ENCODE data around the gene DPEP2NB.
"Not testable (repeated sequence)": the region's sequence is repeated elsewhere in the genome, so short reads cannot be mapped to it uniquely, and the experiment has no call there.

DPEP2NB gene

GRCh38 chr16:68000450-68000849 is 15.3 kb downstream of the DPEP2NB start:
- H3K9me3 Mint-ChIP-seq, result no peaks in the 10 kb centered on the region
- H3K27me3 Mint-ChIP-seq, result no peaks in the 10 kb centered on the region
- peak overlapping the region; percentile 98 for H3K27ac Mint-ChIP-seq
- peak overlapping the region; percentile 76 for H3K4me3 Mint-ChIP-seq
- H3K4me1 Mint-ChIP-seq (ENCODE audit: low read depth), result peaks cover 63% of the 10 kb centered on the region
- intact Hi-C loops (cut with micrococcal nuclease), result loop anchor here (2.0 kb wide), 1 partner anchor 22 kb away; the partner anchor contains the start of genes DDX28 and DUS2
- peaks cover 35% of the 10 kb centered on the region for H3K36me3 Mint-ChIP-seq (ENCODE audit: low read depth)

DNA sequence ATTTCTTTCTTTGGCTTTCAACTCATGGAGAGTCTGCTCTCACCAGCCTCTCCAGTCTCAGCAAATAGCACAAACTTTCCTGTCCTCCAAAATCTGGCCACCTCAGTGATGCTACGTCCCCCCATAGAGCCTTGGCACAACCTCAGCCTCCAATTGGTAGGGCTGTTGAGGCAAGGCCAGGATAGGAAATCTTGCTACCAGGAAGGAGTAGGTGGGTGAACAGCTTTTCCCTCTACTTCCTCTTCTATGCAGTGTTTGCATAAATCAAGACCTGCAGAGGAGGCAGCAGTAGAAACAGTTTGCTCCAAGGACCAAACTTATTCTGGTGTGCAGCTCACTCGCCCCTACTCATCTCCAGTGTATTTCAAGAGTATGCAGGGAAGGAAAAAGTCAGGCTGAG is 15.7 kb downstream of the DPEP2NB start:
- Mint-ChIP-seq H3K36me3 (ENCODE audit: low read depth) (peaks cover 39% of the 10 kb centered on the region), H3K9me3 (no peaks in the 10 kb centered on the region), H3K4me3 (peak overlapping the region; percentile 76), H3K27me3 (no peaks in the 10 kb centered on the region), H3K27ac (peak overlapping the region; percentile 98), H3K4me1 (ENCODE audit: low read depth) (peaks cover 63% of the 10 kb centered on the region)
- intact Hi-C loops (cut with micrococcal nuclease), result loop anchor here (2.0 kb wide), 1 partner anchor 23 kb away; the partner anchor contains the start of genes DDX28 and DUS2

- H3K27ac Mint-ChIP-seq, result peak within 1 kb of the TSS; percentile 98
- H3K9me3 Mint-ChIP-seq; intact Hi-C loops (cut with micrococcal nuclease); H3K27me3 Mint-ChIP-seq: not testable (repeated sequence)
- peak within 1 kb of the TSS; percentile 76 for H3K4me3 Mint-ChIP-seq
- peaks cover 65% of the 10 kb centered on the region for H3K4me1 Mint-ChIP-seq (ENCODE audit: low read depth)
- H3K36me3 Mint-ChIP-seq (ENCODE audit: low read depth), result peaks cover 39% of the 10 kb centered on the region
Measured at GRCh38 chr16:67998779-67999688, 16.7 kb downstream of the DPEP2NB start, which contains the start of gene DPEP2. DPEP2 (minus strand) TSS chr16:67999484; CDS start chr16:67993212, 6,272 bp downstream.

GRCh38 chr16:67998231-67998778 is 17.4 kb downstream of the DPEP2NB start:
- Mint-ChIP-seq H3K36me3 (ENCODE audit: low read depth) (peaks cover 39% of the 10 kb centered on the region), H3K4me1 (ENCODE audit: low read depth) (peaks cover 72% of the 10 kb centered on the region), H3K4me3 (peak overlapping the region; percentile 76), H3K27ac (peak overlapping the region; percentile 98)
- H3K9me3 Mint-ChIP-seq; intact Hi-C loops (cut with micrococcal nuclease); H3K27me3 Mint-ChIP-seq: not testable (repeated sequence)

GRCh38 chr16:67996666-67997065 is 19.0 kb downstream of the DPEP2NB start:
- peak overlapping the region; percentile 99 for H3K27ac Mint-ChIP-seq
- peaks cover 81% of the 10 kb centered on the region for H3K4me1 Mint-ChIP-seq (ENCODE audit: low read depth)
- intact Hi-C loops (cut with micrococcal nuclease), result no loop called here
- no peak overlapping the region for H3K4me3 Mint-ChIP-seq
- no peaks in the 10 kb centered on the region for H3K27me3 Mint-ChIP-seq
- peaks cover 53% of the 10 kb centered on the region for H3K36me3 Mint-ChIP-seq (ENCODE audit: low read depth)
- no peaks in the 10 kb centered on the region for H3K9me3 Mint-ChIP-seq

- H3K27ac Mint-ChIP-seq, result peak overlapping the region; percentile 99
- intact Hi-C loops (cut with micrococcal nuclease), result no loop called here
- no peaks in the 10 kb centered on the region for H3K9me3 Mint-ChIP-seq
- peaks cover 66% of the 10 kb centered on the region for H3K36me3 Mint-ChIP-seq (ENCODE audit: low read depth)
- H3K27me3 Mint-ChIP-seq, result no peaks in the 10 kb centered on the region
- peaks cover 70% of the 10 kb centered on the region for H3K4me1 Mint-ChIP-seq (ENCODE audit: low read depth)
- H3K4me3 Mint-ChIP-seq, result peak overlapping the region; percentile 20
Measured at GRCh38 chr16:67995423-67995822, 20.3 kb downstream of the DPEP2NB start.

GRCh38 chr16:67994040-67994408 is 21.7 kb downstream of the DPEP2NB start:
- Mint-ChIP-seq H3K36me3 (ENCODE audit: low read depth) (peaks cover 72% of the 10 kb centered on the region), H3K4me1 (ENCODE audit: low read depth) (peaks cover 69% of the 10 kb centered on the region), H3K4me3 (peak overlapping the region; percentile 82), H3K27ac (peak overlapping the region; percentile 99)
- H3K27me3 Mint-ChIP-seq; intact Hi-C loops (cut with micrococcal nuclease); H3K9me3 Mint-ChIP-seq: not testable (repeated sequence)

GRCh38 chr16:67993207-67994039 is 22.3 kb downstream of the DPEP2NB start:
- H3K36me3 Mint-ChIP-seq (ENCODE audit: low read depth), result peaks cover 72% of the 10 kb centered on the region
- peaks cover 69% of the 10 kb centered on the region for H3K4me1 Mint-ChIP-seq (ENCODE audit: low read depth)
- H3K27ac Mint-ChIP-seq, result peak overlapping the region; percentile 99
- intact Hi-C loops (cut with micrococcal nuclease), result loop anchor here (1.0 to 2.0 kb wide), 3 partner anchors 13 to 47 kb away; partner anchors contain the start of genes DDX28 and DUS2
- H3K9me3 Mint-ChIP-seq, result no peaks in the 10 kb centered on the region
- H3K4me3 Mint-ChIP-seq, result peak overlapping the region; percentile 82
- H3K27me3 Mint-ChIP-seq, result no peaks in the 10 kb centered on the region

DNA sequence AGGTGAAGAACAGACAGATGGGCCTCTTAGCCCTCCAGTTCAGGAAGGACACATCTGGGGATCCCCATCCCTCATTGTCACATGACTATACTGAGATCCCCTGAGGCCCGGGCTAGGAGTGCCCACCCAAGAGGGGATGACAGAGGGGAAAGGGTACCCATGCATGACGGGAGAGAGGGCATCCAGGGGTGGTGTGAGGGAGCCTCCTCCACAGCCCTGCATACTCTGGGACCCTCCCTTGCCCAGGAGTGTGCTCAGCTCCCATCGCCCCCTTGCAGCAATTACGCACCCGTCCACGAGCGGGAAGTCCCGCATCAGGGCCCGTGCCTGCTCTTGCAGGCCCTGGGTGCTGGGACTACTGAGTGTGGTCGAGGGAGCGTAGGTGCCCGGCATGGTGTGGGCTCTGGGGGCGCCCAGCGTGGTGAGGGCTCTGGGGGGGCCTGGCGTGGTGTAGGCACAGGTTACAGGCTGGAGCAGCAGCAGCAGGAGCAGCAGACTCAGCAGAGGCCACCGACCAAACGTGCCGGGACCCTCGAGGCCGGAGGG is 23.0 kb downstream of the DPEP2NB start:
- peak overlapping the region; percentile 82 for H3K4me3 Mint-ChIP-seq
- intact Hi-C loops (cut with micrococcal nuclease), result loop anchor here (1.0 to 2.0 kb wide), 3 partner anchors 14 to 48 kb away; partner anchors contain the start of genes DDX28 and DUS2
- no peaks in the 10 kb centered on the region for H3K9me3 Mint-ChIP-seq
- peak overlapping the region; percentile 99 for H3K27ac Mint-ChIP-seq
- peaks cover 65% of the 10 kb centered on the region for H3K4me1 Mint-ChIP-seq (ENCODE audit: low read depth)
- peaks cover 68% of the 10 kb centered on the region for H3K36me3 Mint-ChIP-seq (ENCODE audit: low read depth)
- H3K27me3 Mint-ChIP-seq, result no peaks in the 10 kb centered on the region

DNA sequence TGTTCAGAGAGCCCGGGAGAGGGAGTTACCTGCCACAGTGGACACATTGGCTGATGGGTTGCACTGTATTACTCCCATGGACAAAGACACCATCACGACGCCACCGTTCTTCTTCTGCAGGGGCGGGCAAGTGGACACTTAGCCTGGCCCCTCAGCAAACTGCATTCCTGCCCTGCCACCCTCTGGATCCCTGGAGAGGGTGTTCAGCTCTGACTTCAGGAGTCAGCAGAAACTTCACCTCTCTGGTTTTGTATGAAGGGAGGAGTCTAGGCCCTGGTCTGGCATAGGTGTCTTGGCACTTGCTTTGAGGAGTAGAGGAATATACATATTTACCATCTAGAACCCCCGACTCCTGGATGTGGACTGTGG is 25.7 kb downstream of the DPEP2NB start:
- Mint-ChIP-seq H3K36me3 (ENCODE audit: low read depth) (peaks cover 44% of the 10 kb centered on the region), H3K9me3 (no peaks in the 10 kb centered on the region), H3K4me3 (no peak overlapping the region), H3K4me1 (ENCODE audit: low read depth) (peaks cover 48% of the 10 kb centered on the region), H3K27me3 (no peaks in the 10 kb centered on the region), H3K27ac (no peak overlapping the region)
- intact Hi-C loops (cut with micrococcal nuclease), result no loop called here

DNA sequence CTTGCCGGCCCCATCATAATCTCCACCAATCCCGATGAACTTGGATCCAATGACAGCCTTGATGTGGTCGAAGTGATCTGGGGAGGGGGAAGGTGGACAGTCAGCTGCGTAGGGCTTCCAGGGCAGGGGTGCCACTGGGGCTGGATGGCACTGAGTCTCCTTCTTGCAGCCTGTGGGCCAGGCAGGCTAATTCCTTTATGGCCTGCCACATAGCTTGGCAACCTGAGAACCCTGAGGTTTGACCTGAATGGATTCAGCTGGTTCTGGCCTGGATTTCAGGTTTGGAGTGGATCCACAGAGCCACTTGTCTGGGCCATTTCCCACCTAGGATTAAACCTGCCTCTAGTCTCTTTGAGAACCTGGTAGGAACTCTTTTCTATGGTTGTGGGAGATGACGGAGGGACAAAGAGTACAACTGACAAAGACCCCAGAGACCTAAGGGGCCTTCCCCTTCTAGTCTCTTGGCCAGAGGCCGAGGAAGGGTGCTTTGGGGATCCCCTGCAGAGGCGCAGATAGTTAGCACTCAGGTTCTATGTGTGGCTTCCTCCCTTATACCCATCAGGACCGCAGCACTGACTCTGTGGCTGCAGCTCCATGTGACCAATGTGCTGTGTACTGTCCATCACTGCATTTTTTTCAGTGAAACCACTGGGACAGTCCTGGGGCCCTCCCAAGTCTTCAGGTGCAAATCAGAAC is 26.2 kb downstream of the DPEP2NB start:
- intact Hi-C loops (cut with micrococcal nuclease), result no loop called here
- Mint-ChIP-seq H3K36me3 (ENCODE audit: low read depth) (peaks cover 44% of the 10 kb centered on the region), H3K4me3 (no peak overlapping the region), H3K27me3 (no peaks in the 10 kb centered on the region), H3K27ac (peak overlapping the region; percentile 35), H3K4me1 (ENCODE audit: low read depth) (peaks cover 48% of the 10 kb centered on the region), H3K9me3 (no peaks in the 10 kb centered on the region)

DNA sequence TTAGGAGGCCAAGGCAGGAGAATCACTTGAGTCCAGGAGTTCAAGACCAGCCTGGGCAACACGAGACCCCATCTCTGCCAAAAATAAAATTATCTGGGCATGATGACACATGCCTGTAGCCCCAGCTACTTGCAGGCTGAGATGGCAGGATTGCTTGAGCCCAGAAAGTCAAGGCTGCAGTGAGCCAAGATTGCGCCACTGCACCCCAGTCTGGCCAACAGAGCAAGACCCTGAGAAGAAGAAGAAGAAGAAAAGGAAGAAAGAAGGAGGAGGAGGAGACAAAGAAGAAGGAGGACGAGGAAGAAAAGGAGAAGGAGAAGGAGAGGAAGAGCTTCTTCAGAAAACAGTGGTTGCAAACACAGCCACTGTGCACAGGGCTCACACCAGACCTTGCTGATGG is 27.0 kb downstream of the DPEP2NB start:
- Mint-ChIP-seq H3K27me3 (no peaks in the 10 kb centered on the region), H3K4me1 (ENCODE audit: low read depth) (peaks cover 50% of the 10 kb centered on the region), H3K27ac (peak overlapping the region; percentile 35), H3K36me3 (ENCODE audit: low read depth) (peaks cover 44% of the 10 kb centered on the region), H3K9me3 (no peaks in the 10 kb centered on the region), H3K4me3 (no peak overlapping the region)
- intact Hi-C loops (cut with micrococcal nuclease), result no loop called here

Measured in dendritic cell treated with granulocyte-macrophage colony-stimulating factor and Interleukin-4, amounts not matched to agents 40 ng/mL and 50 ng/mL, for 4 days (primary cell).